Posterior cingulate gyrus (tissue), 11 donors: ENCODE data around the gene BRSK2.
A peak's percentile ranks its signal among the peaks of the same experiment; 100 is the strongest.
"Not testable (repeated sequence)": the region's sequence is repeated elsewhere in the genome, so short reads cannot be mapped to it uniquely, and the experiment has no call there.

Experiments
- DNase-seq, 10 donors: peaks; one replicate each; pipeline versions ENCODE4 v3.0.0 to v3.0.0-alpha.2; 2020 to 2021; ENCODE audit warnings: mixed read lengths in 3 of 10
- intact Hi-C: fragments of 100-400 bp; cut with DNase I; formaldehyde crosslinking; loops from one replicate; pipeline ENCODE4 v1.15.1; 2023

BRSK2 gene

GRCh38 chr11:1353383-1354124, 36.2 kb upstream of the BRSK2 start:
- DNase-seq = peak in 2 of 10 donors; percentile 42 to 79
- intact Hi-C loops = no loop called here

GRCh38 chr11:1354125-1354938, 35.4 kb upstream of the BRSK2 start:
- intact Hi-C loops = no loop called here

GRCh38 chr11:1356007-1356435, 33.7 kb upstream of the BRSK2 start:
- peak in 3 of 10 donors; percentile 20 to 56 (median 52) for DNase-seq
- intact Hi-C loops = no loop called here

More at GRCh38 chr11:1354125-1354938, 35.4 kb upstream of the BRSK2 start:
- DNase-seq = peak in 2 of 10 donors; percentile 57 to 74

GRCh38 chr11:1356478-1356960, 33.2 kb upstream of the BRSK2 start:
- no peak for DNase-seq
- intact Hi-C loops = no loop called here

- intact Hi-C loops = no loop called here
- DNase-seq = peak in 3 of 10 donors; percentile 53 to 75 (median 69)
Observed at GRCh38 chr11:1358286-1358685, 31.4 kb upstream of the BRSK2 start.

- intact Hi-C loops = not testable (repeated sequence)
- DNase-seq = peak in 2 of 10 donors; percentile 22 to 39
Observed at GRCh38 chr11:1358931-1359330, 30.8 kb upstream of the BRSK2 start.

- peak in 3 of 10 donors; percentile 45 to 83 (median 58) for DNase-seq
- intact Hi-C loops = no loop called here
Observed at GRCh38 chr11:1359556-1359955, 30.2 kb upstream of the BRSK2 start.

GRCh38 chr11:1360181-1360834, 29.4 kb upstream of the BRSK2 start:
- intact Hi-C loops = no loop called here
- DNase-seq = peak in 3 of 10 donors; percentile 54 to 78 (median 77)

GRCh38 chr11:1360835-1361357, 28.8 kb upstream of the BRSK2 start:
- intact Hi-C loops = no loop called here
- DNase-seq = peak in 3 of 10 donors; percentile 20 to 44 (median 25)

- intact Hi-C loops = no loop called here
- peak in 2 of 10 donors; percentile 12 to 18 for DNase-seq
Observed at GRCh38 chr11:1361882-1362281, 27.9 kb upstream of the BRSK2 start.

GRCh38 chr11:1367721-1368120, 22.0 kb upstream of the BRSK2 start:
- intact Hi-C loops = no loop called here
- peak in 2 of 10 donors; percentile 19 to 61 for DNase-seq

GRCh38 chr11:1368216-1368615, 21.5 kb upstream of the BRSK2 start:
- intact Hi-C loops = no loop called here
- peak in 3 of 10 donors; percentile 44 to 76 (median 69) for DNase-seq

GRCh38 chr11:1368966-1369365, 20.8 kb upstream of the BRSK2 start:
- intact Hi-C loops = no loop called here
- peak in 3 of 10 donors; percentile 47 to 76 (median 67) for DNase-seq

- intact Hi-C loops = no loop called here
- peak in 3 of 10 donors; percentile 57 to 59 (median 58) for DNase-seq
Observed at GRCh38 chr11:1369371-1370005, 20.2 kb upstream of the BRSK2 start.

GRCh38 chr11:1370186-1371025, 19.3 kb upstream of the BRSK2 start:
- intact Hi-C loops = no loop called here
- peak in 3 of 10 donors; percentile 54 to 81 (median 73) for DNase-seq

GRCh38 chr11:1371026-1371325, 18.8 kb upstream of the BRSK2 start:
- DNase-seq = peak in 2 of 10 donors; percentile 37 to 62
- intact Hi-C loops = no loop called here

- DNase-seq = peak in 3 of 10 donors; percentile 32 to 53 (median 39)
- intact Hi-C loops = no loop called here
Observed at GRCh38 chr11:1371377-1371776, 18.4 kb upstream of the BRSK2 start.

- intact Hi-C loops = no loop called here
- peak in 3 of 10 donors; percentile 66 to 80 (median 69) for DNase-seq
Observed at GRCh38 chr11:1371836-1372465, 17.8 kb upstream of the BRSK2 start.

GRCh38 chr11:1372660-1373059, 17.1 kb upstream of the BRSK2 start:
- intact Hi-C loops = no loop called here
- peak in 3 of 10 donors; percentile 37 to 79 (median 78) for DNase-seq
